ENCODE measurements around the gene MTHFD1L. TPM values are rescaled to one million over a fixed set of nuclear protein-coding genes. Genes with fewer than 3 reads are reported as not detected.
"Not testable (repeated sequence)": the region's sequence is repeated elsewhere in the genome, so short reads cannot be mapped to it uniquely, and the experiment has no call there.

The MTHFD1L gene
- total and polyA plus RNA-seq, 2 donors (not counting 1 experiment from before 2014, with no cell fraction given) = 36.1 to 48.9 TPM

DNA sequence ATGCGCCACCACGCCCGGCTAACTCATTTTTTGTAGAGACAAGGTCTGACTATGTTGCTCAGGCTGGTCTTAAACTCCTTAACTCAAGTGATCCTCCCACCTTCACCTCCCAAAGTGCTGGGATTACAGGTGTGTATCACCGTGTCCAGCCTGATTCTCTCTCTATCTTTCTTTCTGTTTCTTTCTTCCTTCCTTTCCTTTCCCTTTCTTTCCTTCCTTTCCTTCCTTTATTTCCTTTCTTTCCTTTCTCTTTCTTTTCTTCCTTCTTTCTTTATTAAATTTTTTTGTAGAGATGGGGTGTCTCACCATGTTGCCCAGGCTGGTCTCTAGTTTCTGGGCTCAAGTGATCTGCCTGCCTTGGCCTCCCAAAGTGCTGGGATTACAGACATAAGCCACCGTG lies 38.7 kb upstream of the MTHFD1L start:
- Histone ChIP-seq H3K79me2 (ENCODE audit: control insufficient read depth, insufficient read depth, low read length) (no peaks in the 10 kb centered on the region), H3K36me3 (ENCODE audit: control insufficient read depth, insufficient read depth, low read length) (no peaks in the 10 kb centered on the region), H3K9ac (ENCODE audit: insufficient read depth, low read length) (no peak overlapping the region), H3K4me2 (ENCODE audit: extremely low read depth, insufficient read depth, low read length) (no peak overlapping the region), H3K9me3 (ENCODE audit: control insufficient read depth, insufficient read depth, low read depth, low read length) (no peaks in the 10 kb centered on the region), H2AFZ (ENCODE audit: low read length) (no peak overlapping the region), H4K20me1 (ENCODE audit: control insufficient read depth, extremely low read depth, insufficient read depth, low read length) (no peaks in the 10 kb centered on the region), H3K27ac (ENCODE audit: insufficient read depth, low read length) (no peak overlapping the region), H3K27me3 (ENCODE audit: control insufficient read depth, insufficient read depth, low read length) (no peaks in the 10 kb centered on the region), H3K4me3 (replicated peaks in 1 of 4; ENCODE audit: control extremely low read depth in 1 of 4, insufficient read depth in 1 of 4, low read depth in 3 of 4, low read length in 4 of 4) (no peak overlapping the region), H3K4me1 (ENCODE audit: control insufficient read depth, extremely low read depth, insufficient read depth, low read length) (no peaks in the 10 kb centered on the region)
- no peak for TF ChIP-seq EZH2 (IDR thresholded peaks at IDR 0.05; ENCODE audit: low read length, missing control alignments)
- TF ChIP-seq, protein P1, sequence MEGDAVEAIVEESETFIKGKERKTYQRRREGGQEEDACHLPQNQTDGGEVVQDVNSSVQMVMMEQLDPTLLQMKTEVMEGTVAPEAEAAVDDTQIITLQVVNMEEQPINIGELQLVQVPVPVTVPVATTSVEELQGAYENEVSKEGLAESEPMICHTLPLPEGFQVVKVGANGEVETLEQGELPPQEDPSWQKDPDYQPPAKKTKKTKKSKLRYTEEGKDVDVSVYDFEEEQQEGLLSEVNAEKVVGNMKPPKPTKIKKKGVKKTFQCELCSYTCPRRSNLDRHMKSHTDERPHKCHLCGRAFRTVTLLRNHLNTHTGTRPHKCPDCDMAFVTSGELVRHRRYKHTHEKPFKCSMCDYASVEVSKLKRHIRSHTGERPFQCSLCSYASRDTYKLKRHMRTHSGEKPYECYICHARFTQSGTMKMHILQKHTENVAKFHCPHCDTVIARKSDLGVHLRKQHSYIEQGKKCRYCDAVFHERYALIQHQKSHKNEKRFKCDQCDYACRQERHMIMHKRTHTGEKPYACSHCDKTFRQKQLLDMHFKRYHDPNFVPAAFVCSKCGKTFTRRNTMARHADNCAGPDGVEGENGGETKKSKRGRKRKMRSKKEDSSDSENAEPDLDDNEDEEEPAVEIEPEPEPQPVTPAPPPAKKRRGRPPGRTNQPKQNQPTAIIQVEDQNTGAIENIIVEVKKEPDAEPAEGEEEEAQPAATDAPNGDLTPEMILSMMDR (conservative IDR thresholded peaks at IDR 0.05 in 1 of 2, IDR thresholded peaks at IDR 0.05 in 1 of 2; ENCODE audit: low read depth in 1 of 2, low read length in 2 of 2) = no peak
- DNase-seq (ENCODE audit: low read depth in 2 of 2) = no peak

DNA sequence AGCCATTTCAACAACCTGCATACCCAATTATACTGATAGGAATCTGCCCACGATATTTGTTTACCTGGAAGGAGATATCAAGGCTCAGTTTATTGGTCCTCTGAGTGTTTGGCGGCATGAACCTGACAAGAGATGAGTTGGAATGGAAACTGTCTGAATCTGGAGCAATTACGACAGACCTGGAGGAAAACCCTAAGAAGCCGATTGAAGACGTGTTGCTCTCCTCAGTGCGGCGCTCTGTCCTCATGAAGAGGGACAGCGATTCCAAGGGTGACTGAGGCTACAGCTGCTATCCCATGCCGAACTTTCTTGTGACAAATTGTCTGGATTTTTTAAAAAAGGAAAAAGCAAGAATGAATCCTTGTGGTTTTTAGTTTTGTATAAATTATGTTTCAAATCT lies 37.4 kb upstream of the MTHFD1L start:
- H3K79me2 ChIP-seq (ENCODE audit: control insufficient read depth, insufficient read depth, low read length); H3K36me3 ChIP-seq (ENCODE audit: control insufficient read depth, insufficient read depth, low read length); H3K4me3 ChIP-seq (replicated peaks in 1 of 4; ENCODE audit: control extremely low read depth in 1 of 4, insufficient read depth in 1 of 4, low read depth in 3 of 4, low read length in 4 of 4); H3K27ac ChIP-seq (ENCODE audit: insufficient read depth, low read length); H3K4me2 ChIP-seq (ENCODE audit: extremely low read depth, insufficient read depth, low read length); H4K20me1 ChIP-seq (ENCODE audit: control insufficient read depth, extremely low read depth, insufficient read depth, low read length); H3K4me1 ChIP-seq (ENCODE audit: control insufficient read depth, extremely low read depth, insufficient read depth, low read length); H3K27me3 ChIP-seq (ENCODE audit: control insufficient read depth, insufficient read depth, low read length); H3K9me3 ChIP-seq (ENCODE audit: control insufficient read depth, insufficient read depth, low read depth, low read length); H2AFZ ChIP-seq (ENCODE audit: low read length); H3K9ac ChIP-seq (ENCODE audit: insufficient read depth, low read length): not testable (repeated sequence)
- DNase-seq (ENCODE audit: low read depth in 2 of 2) = peak in 1 of 2 donors; percentile 17

DNA sequence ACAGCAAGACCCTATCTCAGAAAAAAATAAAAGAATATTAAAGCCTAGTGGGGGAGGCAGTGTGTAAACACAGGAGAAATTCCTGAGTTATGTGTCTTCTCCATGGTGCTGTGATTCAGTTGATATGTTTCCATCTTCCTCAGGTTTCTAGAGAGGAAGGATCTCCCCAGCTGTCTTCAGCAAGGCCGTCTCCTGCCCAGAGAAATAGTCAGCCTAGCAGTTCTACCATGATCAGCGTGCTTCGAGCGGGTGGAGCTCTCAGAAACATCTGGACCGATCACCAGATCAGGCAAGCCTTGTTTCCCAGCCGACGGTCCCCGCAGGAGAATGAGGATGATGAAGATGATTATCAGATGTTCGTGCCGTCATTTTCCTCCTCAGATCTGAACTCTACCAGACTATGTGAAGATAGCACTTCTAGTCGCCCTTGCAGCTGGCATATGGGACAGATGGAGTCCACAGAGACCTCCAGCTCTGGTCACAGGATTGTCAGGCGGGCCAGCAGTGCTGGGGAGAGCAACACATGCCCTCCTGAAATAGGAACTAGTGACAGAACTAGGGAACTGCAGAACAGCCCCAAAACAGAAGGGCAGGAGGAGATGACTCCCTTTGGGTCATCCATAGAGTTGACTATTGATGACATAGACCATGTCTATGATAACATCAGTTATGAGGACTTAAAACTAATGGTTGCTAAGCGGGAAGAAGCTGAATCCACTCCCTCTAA lies 34.9 kb upstream of the MTHFD1L start:
- H3K79me2 ChIP-seq (ENCODE audit: control insufficient read depth, insufficient read depth, low read length) = no peaks in the 10 kb centered on the region
- no peaks in the 10 kb centered on the region for H4K20me1 ChIP-seq (ENCODE audit: control insufficient read depth, extremely low read depth, insufficient read depth, low read length)
- no peak overlapping the region for H3K27ac ChIP-seq (ENCODE audit: insufficient read depth, low read length)
- H3K27me3 ChIP-seq (ENCODE audit: control insufficient read depth, insufficient read depth, low read length) = no peaks in the 10 kb centered on the region
- no peak overlapping the region for H3K9ac ChIP-seq (ENCODE audit: insufficient read depth, low read length)
- no peaks in the 10 kb centered on the region for H3K36me3 ChIP-seq (ENCODE audit: control insufficient read depth, insufficient read depth, low read length)
- DNase-seq (ENCODE audit: low read depth in 2 of 2) = peak in 1 of 2 donors; percentile 53
- no peak overlapping the region for H3K4me2 ChIP-seq (ENCODE audit: extremely low read depth, insufficient read depth, low read length)
- H2AFZ ChIP-seq (ENCODE audit: low read length) = no peak overlapping the region
- TF ChIP-seq EZH2 (IDR thresholded peaks at IDR 0.05; ENCODE audit: low read length, missing control alignments) = no peak
- TF ChIP-seq, protein P1 (conservative IDR thresholded peaks at IDR 0.05 in 1 of 2, IDR thresholded peaks at IDR 0.05 in 1 of 2; ENCODE audit: low read depth in 1 of 2, low read length in 2 of 2) = no peak
- no peaks in the 10 kb centered on the region for H3K9me3 ChIP-seq (ENCODE audit: control insufficient read depth, insufficient read depth, low read depth, low read length)
- no peak overlapping the region for H3K4me3 ChIP-seq (replicated peaks in 1 of 4; ENCODE audit: control extremely low read depth in 1 of 4, insufficient read depth in 1 of 4, low read depth in 3 of 4, low read length in 4 of 4)
- no peaks in the 10 kb centered on the region for H3K4me1 ChIP-seq (ENCODE audit: control insufficient read depth, extremely low read depth, insufficient read depth, low read length)

Data from fibroblast of lung (primary cell).